ENCODE data around the gene COMMD6.
"Not testable (repeated sequence)": the region's sequence is repeated elsewhere in the genome, so short reads cannot be mapped to it uniquely, and the experiment has no call there.

COMMD6 gene

DNA sequence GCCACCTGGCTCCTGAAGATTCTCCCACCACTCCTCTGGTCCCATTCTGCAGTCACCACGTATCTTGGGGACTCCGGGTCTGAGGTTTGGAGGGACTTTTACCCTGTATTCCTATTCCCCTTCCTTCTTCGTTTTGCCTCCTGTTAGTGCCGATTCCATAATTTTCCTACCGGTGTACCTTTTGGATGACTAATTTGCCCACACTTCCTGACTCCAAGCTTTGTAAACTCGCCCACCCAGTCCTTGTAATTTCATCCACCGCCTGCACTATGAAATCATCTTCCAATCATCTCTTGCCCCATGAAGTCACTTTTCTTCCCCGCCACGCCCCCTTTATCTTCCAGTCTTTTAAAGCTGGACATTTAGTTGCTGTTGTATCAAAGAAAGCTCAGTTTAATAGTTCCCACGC lies 12.5 kb upstream of the COMMD6 start:
- H3K4me3 ChIP-seq (IDR thresholded peaks at IDR 0.05; ENCODE audit: insufficient read depth, low read depth, low read length) = no peak overlapping the region
- H3K79me2 ChIP-seq (ENCODE audit: insufficient read depth, low read depth) = peaks cover 19% of the 10 kb centered on the region; the same call in 1 of the 2 replicates
- H3K4me2 ChIP-seq = peak overlapping the region; percentile 81
- H3K27ac ChIP-seq = peak overlapping the region; percentile 61
- no peaks in the 10 kb centered on the region for H3K36me3 ChIP-seq (ENCODE audit: insufficient read depth)
- H3K4me1 ChIP-seq (ENCODE audit: low read depth, poor library complexity, severe bottlenecking) = peaks cover 15% of the 10 kb centered on the region
- TF ChIP-seq, protein P1, sequence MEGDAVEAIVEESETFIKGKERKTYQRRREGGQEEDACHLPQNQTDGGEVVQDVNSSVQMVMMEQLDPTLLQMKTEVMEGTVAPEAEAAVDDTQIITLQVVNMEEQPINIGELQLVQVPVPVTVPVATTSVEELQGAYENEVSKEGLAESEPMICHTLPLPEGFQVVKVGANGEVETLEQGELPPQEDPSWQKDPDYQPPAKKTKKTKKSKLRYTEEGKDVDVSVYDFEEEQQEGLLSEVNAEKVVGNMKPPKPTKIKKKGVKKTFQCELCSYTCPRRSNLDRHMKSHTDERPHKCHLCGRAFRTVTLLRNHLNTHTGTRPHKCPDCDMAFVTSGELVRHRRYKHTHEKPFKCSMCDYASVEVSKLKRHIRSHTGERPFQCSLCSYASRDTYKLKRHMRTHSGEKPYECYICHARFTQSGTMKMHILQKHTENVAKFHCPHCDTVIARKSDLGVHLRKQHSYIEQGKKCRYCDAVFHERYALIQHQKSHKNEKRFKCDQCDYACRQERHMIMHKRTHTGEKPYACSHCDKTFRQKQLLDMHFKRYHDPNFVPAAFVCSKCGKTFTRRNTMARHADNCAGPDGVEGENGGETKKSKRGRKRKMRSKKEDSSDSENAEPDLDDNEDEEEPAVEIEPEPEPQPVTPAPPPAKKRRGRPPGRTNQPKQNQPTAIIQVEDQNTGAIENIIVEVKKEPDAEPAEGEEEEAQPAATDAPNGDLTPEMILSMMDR (conservative IDR thresholded peaks at IDR 0.05; ENCODE audit: low read depth, low read length) = no peak
- no peaks in the 10 kb centered on the region for H4K20me1 ChIP-seq (ENCODE audit: insufficient read depth)
- H2AFZ ChIP-seq (ENCODE audit: low read depth) = peak overlapping the region; percentile 81; the same call in 1 of the 2 replicates
- H3K9ac ChIP-seq = peak overlapping the region; percentile 84
- H3K27me3 ChIP-seq (ENCODE audit: insufficient read depth, low read depth) = no peaks in the 10 kb centered on the region

DNA sequence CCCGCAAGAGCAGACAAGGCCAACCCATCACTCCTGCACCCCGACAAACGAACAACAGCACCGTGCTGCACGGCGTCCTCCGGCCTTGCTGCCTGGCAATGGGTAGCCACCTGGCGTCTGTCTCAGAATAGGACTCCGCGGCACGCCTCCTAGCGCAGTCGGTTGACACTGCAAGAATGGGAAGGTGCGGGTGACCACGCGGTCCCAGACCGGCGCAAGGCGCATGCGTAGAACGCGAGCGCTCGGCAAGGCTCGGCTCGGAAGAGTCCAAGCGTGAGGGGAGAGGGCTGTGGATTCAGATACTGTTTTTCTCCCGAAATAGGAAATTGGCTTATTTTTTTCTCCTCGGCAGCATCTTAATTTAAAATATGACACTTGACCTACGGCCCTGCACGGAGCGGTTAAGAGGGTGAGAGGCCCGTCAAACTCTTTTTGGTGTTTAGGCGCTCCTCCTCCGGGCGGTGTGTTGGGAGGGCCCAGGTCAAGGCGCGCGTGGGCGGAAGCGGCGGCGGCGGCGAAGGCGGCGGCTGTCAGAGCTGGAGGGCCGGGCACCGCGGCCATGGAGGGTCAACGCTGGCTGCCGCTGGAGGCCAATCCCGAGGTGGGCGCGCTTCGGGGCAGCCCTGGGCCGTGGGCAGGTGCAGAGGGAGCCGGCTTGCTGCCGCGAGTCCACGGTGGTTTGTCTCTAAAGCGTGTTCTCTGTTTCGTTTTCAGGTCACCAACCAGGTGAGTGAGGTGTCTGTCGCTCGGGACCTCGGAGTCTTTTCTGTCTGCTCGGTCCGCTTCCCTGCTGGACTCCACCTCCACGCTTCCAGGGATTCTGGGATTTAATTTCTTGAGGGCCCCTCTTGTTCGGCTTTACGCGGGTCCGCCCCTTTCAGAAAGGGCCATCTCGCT lies 11.9 kb upstream of the COMMD6 start, which contains the start of gene UCHL3:
TSS of gene UCHL3 (plus strand) at position 530 of the 897 bp plus-strand sequence. CDS start at position 560, 30 bp downstream.
- Histone ChIP-seq H3K79me2 (ENCODE audit: insufficient read depth, low read depth) (peaks cover 19% of the 10 kb centered on the region; the same call in 1 of the 2 replicates), H4K20me1 (ENCODE audit: insufficient read depth) (no peaks in the 10 kb centered on the region), H3K27me3 (ENCODE audit: insufficient read depth, low read depth) (no peaks in the 10 kb centered on the region), H2AFZ (ENCODE audit: low read depth) (peak within 1 kb of the TSS; percentile 81), H3K4me2 (peak within 1 kb of the TSS; percentile 81), H3K27ac (peak within 1 kb of the TSS; percentile 61), H3K9ac (peak within 1 kb of the TSS; percentile 84), H3K4me1 (ENCODE audit: low read depth, poor library complexity, severe bottlenecking) (peaks cover 15% of the 10 kb centered on the region), H3K36me3 (ENCODE audit: insufficient read depth) (no peaks in the 10 kb centered on the region), H3K4me3 (IDR thresholded peaks at IDR 0.05; ENCODE audit: insufficient read depth, low read depth, low read length) (no peak within 1 kb of the TSS)
- TF ChIP-seq, protein P1 (conservative IDR thresholded peaks at IDR 0.05; ENCODE audit: low read depth, low read length) = peak; percentile 72

DNA sequence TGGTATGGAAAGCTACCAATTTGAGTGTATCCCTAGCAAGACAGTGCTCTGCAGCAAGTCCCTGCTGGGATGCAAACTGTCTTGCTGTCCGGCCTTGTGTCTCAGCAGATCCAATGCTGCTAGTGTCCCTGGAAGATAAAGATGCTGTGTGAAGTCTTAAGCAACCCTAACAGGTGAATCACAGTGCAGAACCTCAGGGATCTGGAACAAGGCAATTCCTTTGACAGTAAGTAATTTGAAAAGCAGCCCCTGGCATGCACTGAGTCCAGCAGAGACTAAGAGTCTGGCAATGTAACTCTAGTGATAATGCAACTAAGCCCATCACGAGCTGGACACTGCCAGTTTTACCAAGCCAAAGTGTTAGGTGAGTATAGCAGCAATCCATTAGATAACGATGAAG lies 10.3 kb upstream of the COMMD6 start:
- no peak overlapping the region for H3K27ac ChIP-seq
- H3K4me2 ChIP-seq = no peak overlapping the region
- peaks cover 15% of the 10 kb centered on the region for H3K4me1 ChIP-seq (ENCODE audit: low read depth, poor library complexity, severe bottlenecking)
- TF ChIP-seq, protein P1 (conservative IDR thresholded peaks at IDR 0.05; ENCODE audit: low read depth, low read length) = no peak
- no peak overlapping the region for H2AFZ ChIP-seq (ENCODE audit: low read depth)
- H3K4me3 ChIP-seq (IDR thresholded peaks at IDR 0.05; ENCODE audit: insufficient read depth, low read depth, low read length) = no peak overlapping the region
- H4K20me1 ChIP-seq (ENCODE audit: insufficient read depth) = no peaks in the 10 kb centered on the region
- no peaks in the 10 kb centered on the region for H3K36me3 ChIP-seq (ENCODE audit: insufficient read depth)
- no peak overlapping the region for H3K9ac ChIP-seq
- H3K27me3 ChIP-seq (ENCODE audit: insufficient read depth, low read depth) = no peaks in the 10 kb centered on the region
- H3K79me2 ChIP-seq (ENCODE audit: insufficient read depth, low read depth) = peaks cover 15% of the 10 kb centered on the region; the same call in 1 of the 2 replicates

DNA sequence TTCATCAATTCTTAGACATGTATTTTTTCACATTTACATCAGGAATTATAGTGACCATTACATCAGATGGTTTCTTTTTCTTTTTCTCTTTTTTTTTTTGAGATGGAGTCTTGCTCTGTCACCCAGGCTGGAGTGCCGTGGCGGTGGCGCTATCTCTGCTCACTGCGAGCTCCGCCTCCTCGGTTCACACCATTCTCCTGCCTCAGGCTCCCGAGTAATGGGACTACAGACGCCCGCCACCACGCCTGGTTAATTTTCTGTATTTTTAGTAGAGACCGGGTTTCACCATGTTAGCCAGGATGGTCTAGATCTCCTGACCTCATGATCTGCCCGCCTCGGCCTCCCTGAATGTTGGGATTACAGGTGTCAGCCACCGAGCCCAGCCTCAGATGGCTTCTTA lies 7.7 kb upstream of the COMMD6 start:
- not testable (repeated sequence) for H2AFZ ChIP-seq (ENCODE audit: low read depth); H3K4me2 ChIP-seq; H3K4me1 ChIP-seq (ENCODE audit: low read depth, poor library complexity, severe bottlenecking); H4K20me1 ChIP-seq (ENCODE audit: insufficient read depth); H3K27ac ChIP-seq; H3K4me3 ChIP-seq (IDR thresholded peaks at IDR 0.05; ENCODE audit: insufficient read depth, low read depth, low read length); H3K79me2 ChIP-seq (ENCODE audit: insufficient read depth, low read depth); H3K36me3 ChIP-seq (ENCODE audit: insufficient read depth); H3K27me3 ChIP-seq (ENCODE audit: insufficient read depth, low read depth); H3K9ac ChIP-seq
